HEK293 (cell line): Measurements from ENCODE around the gene GHRHR.

ENCODE experiments used
- WT1 ChIP-seq: fragments of 450-650 bp; formaldehyde crosslinking; IDR thresholded peaks from 2 replicates; pipeline ENCODE4 v1.5.1; 2016; ENCODE audit warnings: missing biosample characterization, missing genetic modification characterization
- ZBTB17 ChIP-seq: fragments of 450-650 bp; formaldehyde crosslinking; IDR thresholded peaks from 2 replicates; pipeline ENCODE4 v1.5.1; 2016; ENCODE audit warnings: missing biosample characterization, missing genetic modification characterization
- ZBTB8A ChIP-seq: fragments of 450-650 bp; formaldehyde crosslinking; IDR thresholded peaks from 2 replicates; pipeline ENCODE4 v1.5.1; 2016; ENCODE audit warnings: missing biosample characterization, missing genetic modification characterization
- ZNF239 ChIP-seq: fragments of 450-650 bp; formaldehyde crosslinking; IDR thresholded peaks from 2 replicates; pipeline ENCODE4 v1.5.1; 2016; ENCODE audit warnings: missing biosample characterization, missing genetic modification characterization
- ZNF24 ChIP-seq: fragments of 450-650 bp; formaldehyde crosslinking; IDR thresholded peaks from 2 replicates; pipeline ENCODE4 v1.5.1; 2016; ENCODE audit warnings: missing biosample characterization, missing genetic modification characterization
- ZNF274 ChIP-seq, 2 experiments: fragments of 200-500 bp in 1 of 2; fragments of 450-650 bp in 1 of 2; sonication (Bioruptor generic) in 1 of 2; formaldehyde crosslinking in 1 of 2; IDR thresholded peaks; 2 replicates each; pipeline versions ENCODE4 v1.5.1 to v1.6.1; 2014 to 2016; ENCODE audit warnings: borderline replicate concordance in 1 of 2, inconsistent platforms in 1 of 2, low read length in 1 of 2, missing biosample characterization in 1 of 2, missing genetic modification characterization in 1 of 2
- ZNF629 ChIP-seq: fragments of 450-650 bp; formaldehyde crosslinking; IDR thresholded peaks from 2 replicates; pipeline ENCODE4 v1.5.1; 2017; ENCODE audit warnings: missing biosample characterization, missing genetic modification characterization
- ZNF830 ChIP-seq: fragments of 450-650 bp; IDR thresholded peaks from 2 replicates; pipeline ENCODE4 v1.5.0; 2018; ENCODE audit warnings: missing biosample characterization, missing genetic modification characterization, low read depth, mild to moderate bottlenecking, moderate library complexity
- TF ChIP-seq, protein P1 (sequence below): fragments of 450-650 bp; formaldehyde crosslinking; IDR thresholded peaks from 2 replicates; pipeline ENCODE4 v1.5.1; 2016; ENCODE audit warnings: missing biosample characterization, missing genetic modification characterization, low read depth
- TF ChIP-seq, protein P2 (sequence below): fragments of 450-650 bp; formaldehyde crosslinking; IDR thresholded peaks from 2 replicates; pipeline ENCODE4 v1.5.1; 2016; ENCODE audit warnings: missing biosample characterization, missing genetic modification characterization

DNA sequence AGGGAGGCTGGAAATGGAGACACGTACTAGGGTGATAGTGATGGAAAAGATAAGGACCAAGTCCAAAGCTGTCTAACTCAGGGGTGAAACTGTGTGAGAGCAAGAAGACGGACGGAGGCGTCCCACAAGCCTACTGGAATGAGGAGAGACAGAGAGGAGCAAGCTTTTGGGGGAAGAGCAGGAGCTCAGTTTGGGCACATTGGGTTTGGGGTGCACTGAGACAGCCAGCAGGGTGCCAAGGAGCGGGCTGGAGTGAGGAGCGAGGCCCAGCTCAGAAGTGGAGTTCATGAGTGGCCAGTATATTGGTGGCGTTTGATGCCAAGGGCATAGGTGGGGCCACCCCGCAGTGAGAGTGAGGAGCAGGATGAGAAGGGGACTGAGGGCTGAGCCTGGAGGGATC is 22.6 kb downstream of the GHRHR start:
- TF ChIP-seq ZNF239 = no peak
- no peak for TF ChIP-seq ZBTB8A (tag by site-specific recombination)
- no peak for TF ChIP-seq ZNF24 (tag by site-specific recombination)
- TF ChIP-seq, protein P1, sequence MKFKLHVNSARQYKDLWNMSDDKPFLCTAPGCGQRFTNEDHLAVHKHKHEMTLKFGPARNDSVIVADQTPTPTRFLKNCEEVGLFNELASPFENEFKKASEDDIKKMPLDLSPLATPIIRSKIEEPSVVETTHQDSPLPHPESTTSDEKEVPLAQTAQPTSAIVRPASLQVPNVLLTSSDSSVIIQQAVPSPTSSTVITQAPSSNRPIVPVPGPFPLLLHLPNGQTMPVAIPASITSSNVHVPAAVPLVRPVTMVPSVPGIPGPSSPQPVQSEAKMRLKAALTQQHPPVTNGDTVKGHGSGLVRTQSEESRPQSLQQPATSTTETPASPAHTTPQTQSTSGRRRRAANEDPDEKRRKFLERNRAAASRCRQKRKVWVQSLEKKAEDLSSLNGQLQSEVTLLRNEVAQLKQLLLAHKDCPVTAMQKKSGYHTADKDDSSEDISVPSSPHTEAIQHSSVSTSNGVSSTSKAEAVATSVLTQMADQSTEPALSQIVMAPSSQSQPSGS (tag by site-specific recombination) = no peak
- no peak for TF ChIP-seq ZNF629 (tag by site-specific recombination)
- TF ChIP-seq, protein P2, sequence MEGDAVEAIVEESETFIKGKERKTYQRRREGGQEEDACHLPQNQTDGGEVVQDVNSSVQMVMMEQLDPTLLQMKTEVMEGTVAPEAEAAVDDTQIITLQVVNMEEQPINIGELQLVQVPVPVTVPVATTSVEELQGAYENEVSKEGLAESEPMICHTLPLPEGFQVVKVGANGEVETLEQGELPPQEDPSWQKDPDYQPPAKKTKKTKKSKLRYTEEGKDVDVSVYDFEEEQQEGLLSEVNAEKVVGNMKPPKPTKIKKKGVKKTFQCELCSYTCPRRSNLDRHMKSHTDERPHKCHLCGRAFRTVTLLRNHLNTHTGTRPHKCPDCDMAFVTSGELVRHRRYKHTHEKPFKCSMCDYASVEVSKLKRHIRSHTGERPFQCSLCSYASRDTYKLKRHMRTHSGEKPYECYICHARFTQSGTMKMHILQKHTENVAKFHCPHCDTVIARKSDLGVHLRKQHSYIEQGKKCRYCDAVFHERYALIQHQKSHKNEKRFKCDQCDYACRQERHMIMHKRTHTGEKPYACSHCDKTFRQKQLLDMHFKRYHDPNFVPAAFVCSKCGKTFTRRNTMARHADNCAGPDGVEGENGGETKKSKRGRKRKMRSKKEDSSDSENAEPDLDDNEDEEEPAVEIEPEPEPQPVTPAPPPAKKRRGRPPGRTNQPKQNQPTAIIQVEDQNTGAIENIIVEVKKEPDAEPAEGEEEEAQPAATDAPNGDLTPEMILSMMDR = no peak
- no peak for TF ChIP-seq WT1 (tag by site-specific recombination)
- no peak for TF ChIP-seq ZBTB17 (tag by site-specific recombination)
- TF ChIP-seq ZNF830 = no peak
- TF ChIP-seq ZNF274 (IDR thresholded peaks at IDR 0.05; ENCODE audit: low read length) = no peak
- no peak for TF ChIP-seq ZNF274 (tag by site-specific recombination; IDR thresholded peaks at IDR 0.05; ENCODE audit: borderline replicate concordance)
